Activated naive CD8-positive, alpha-beta T cell treated with anti-CD3 and anti-CD28 coated beads, Interleukin-2, amount 50 U/mL, for 24 hours (primary cell): Measurements from ENCODE around the gene HSPB7.
A peak's percentile ranks its signal among the peaks of the same experiment; 100 is the strongest.

Experiments
- ATAC-seq: fragments of 150-1000 bp; cut with Tn5 transposase; one replicate; pipeline ENCODE4 v1.10.0; 2021
- DNase-seq: peaks from one replicate; pipeline ENCODE4 v3.0.0; 2021
- H3K27ac Mint-ChIP-seq: one replicate; pipeline ENCODE4 v1.8.0; 2021; ENCODE audit warnings: mild to moderate bottlenecking, mixed read lengths
- H3K27me3 Mint-ChIP-seq: one replicate; pipeline ENCODE4 v1.8.0; 2021; ENCODE audit warnings: mixed read lengths
- H3K36me3 Mint-ChIP-seq: one replicate; pipeline ENCODE4 v1.8.0; 2021; ENCODE audit warnings: low read depth, mixed read lengths
- H3K4me1 Mint-ChIP-seq: one replicate; pipeline ENCODE4 v1.8.0; 2021; ENCODE audit warnings: mixed read lengths
- H3K4me3 Mint-ChIP-seq: one replicate; pipeline ENCODE4 v1.8.0; 2021; ENCODE audit warnings: mild to moderate bottlenecking, moderate library complexity, mixed read lengths
- H3K9me3 Mint-ChIP-seq: one replicate; pipeline ENCODE4 v1.8.0; 2021; ENCODE audit warnings: mixed read lengths

HSPB7 gene

GRCh38 chr1:15973772-15974171 is 44.1 kb downstream of the HSPB7 start:
- peaks cover 49% of the 10 kb centered on the region for H3K36me3 Mint-ChIP-seq
- peaks cover 67% of the 10 kb centered on the region for H3K4me1 Mint-ChIP-seq
- no peaks in the 10 kb centered on the region for H3K27me3 Mint-ChIP-seq
- peak overlapping the region; percentile 34 for H3K4me3 Mint-ChIP-seq
- DNase-seq (no peak), ATAC-seq (no peak)
- peak overlapping the region; percentile 75 for H3K27ac Mint-ChIP-seq
- H3K9me3 Mint-ChIP-seq: no peaks in the 10 kb centered on the region

- DNase-seq (no peak), ATAC-seq (no peak)
- peaks cover 5% of the 10 kb centered on the region for H3K9me3 Mint-ChIP-seq
- H3K4me3 Mint-ChIP-seq: no peak overlapping the region
- H3K36me3 Mint-ChIP-seq: peaks cover 62% of the 10 kb centered on the region
- H3K27ac Mint-ChIP-seq: peak overlapping the region; percentile 75
- H3K27me3 Mint-ChIP-seq: no peaks in the 10 kb centered on the region
- H3K4me1 Mint-ChIP-seq: peaks cover 79% of the 10 kb centered on the region
Observed at GRCh38 chr1:15972409-15972808, 45.4 kb downstream of the HSPB7 start.

- Mint-ChIP-seq H3K27me3 (no peaks in the 10 kb centered on the region), H3K36me3 (peaks cover 68% of the 10 kb centered on the region), H3K4me3 (no peak overlapping the region), H3K9me3 (peaks cover 5% of the 10 kb centered on the region), H3K4me1 (peaks cover 80% of the 10 kb centered on the region), H3K27ac (no peak overlapping the region)
- no peak for ATAC-seq
- DNase-seq: no peak
Observed at GRCh38 chr1:15970911-15971310, 46.9 kb downstream of the HSPB7 start.

GRCh38 chr1:15969321-15969880 is 48.4 kb downstream of the HSPB7 start:
- peaks cover 2% of the 10 kb centered on the region for H3K27me3 Mint-ChIP-seq
- H3K4me1 Mint-ChIP-seq: peaks cover 87% of the 10 kb centered on the region
- ATAC-seq (no peak), DNase-seq (no peak)
- peaks cover 72% of the 10 kb centered on the region for H3K36me3 Mint-ChIP-seq
- peaks cover 5% of the 10 kb centered on the region for H3K9me3 Mint-ChIP-seq
- H3K27ac Mint-ChIP-seq: no peak overlapping the region
- no peak overlapping the region for H3K4me3 Mint-ChIP-seq

GRCh38 chr1:15968172-15968571 is 49.7 kb downstream of the HSPB7 start:
- DNase-seq (no peak), ATAC-seq (no peak)
- Mint-ChIP-seq H3K27ac (peak overlapping the region; percentile 99), H3K4me3 (peak overlapping the region; percentile 26), H3K4me1 (peaks cover 90% of the 10 kb centered on the region), H3K36me3 (peaks cover 67% of the 10 kb centered on the region), H3K27me3 (peaks cover 2% of the 10 kb centered on the region), H3K9me3 (peaks cover 5% of the 10 kb centered on the region)

- H3K27me3 Mint-ChIP-seq: peaks cover 2% of the 10 kb centered on the region
- peaks cover 90% of the 10 kb centered on the region for H3K4me1 Mint-ChIP-seq
- H3K4me3 Mint-ChIP-seq: peak overlapping the region; percentile 47
- peaks cover 5% of the 10 kb centered on the region for H3K9me3 Mint-ChIP-seq
- H3K27ac Mint-ChIP-seq: peak overlapping the region; percentile 99
- H3K36me3 Mint-ChIP-seq: peaks cover 55% of the 10 kb centered on the region
- no peak for DNase-seq
- ATAC-seq: no peak
Observed at GRCh38 chr1:15966956-15967344, 50.9 kb downstream of the HSPB7 start.

- Mint-ChIP-seq H3K4me1 (peaks cover 92% of the 10 kb centered on the region), H3K9me3 (peaks cover 5% of the 10 kb centered on the region), H3K4me3 (peak overlapping the region; percentile 77), H3K36me3 (peaks cover 56% of the 10 kb centered on the region), H3K27me3 (peaks cover 2% of the 10 kb centered on the region), H3K27ac (peak overlapping the region; percentile 99)
- ATAC-seq (peak; percentile 85), DNase-seq (peak; percentile 80)
Observed at GRCh38 chr1:15966081-15966955, 51.5 kb downstream of the HSPB7 start.

- Mint-ChIP-seq H3K4me1 (peaks cover 95% of the 10 kb centered on the region), H3K36me3 (peaks cover 48% of the 10 kb centered on the region), H3K4me3 (peak overlapping the region; percentile 77), H3K27me3 (peaks cover 2% of the 10 kb centered on the region), H3K9me3 (peaks cover 5% of the 10 kb centered on the region), H3K27ac (peak overlapping the region; percentile 99)
- peak; percentile 49 for DNase-seq
- ATAC-seq: peak; percentile 12
Observed at GRCh38 chr1:15965228-15965767, 52.5 kb downstream of the HSPB7 start.
